ENCODE data around the gene AKNAD1.

DNA sequence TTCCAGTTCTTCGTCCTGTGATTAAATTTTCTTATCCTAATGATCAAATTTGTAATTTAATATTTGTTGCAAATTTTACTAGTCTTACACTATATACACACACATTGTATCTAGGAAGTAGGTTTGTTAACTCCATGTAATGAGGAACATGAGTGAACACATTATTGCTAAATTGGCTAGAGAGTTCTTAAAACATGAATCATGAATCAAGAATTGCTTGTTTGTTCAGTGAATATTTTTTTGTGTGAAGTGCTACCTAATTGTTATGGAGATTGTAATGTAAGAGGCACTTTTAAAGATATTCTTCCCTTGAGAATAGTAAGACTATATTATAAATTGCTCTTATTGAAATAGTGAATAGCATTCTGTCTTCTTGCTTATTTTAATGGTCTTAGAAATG lies 24.5 kb upstream of the AKNAD1 start:
- TF ChIP-seq POLR2AphosphoS5 (IDR thresholded peaks at IDR 0.05; ENCODE audit: borderline replicate concordance, low read depth, low read length) (no peak), EZH2 (IDR thresholded peaks at IDR 0.05) (no peak)

Data from SK-N-MC (cell line).